Heart left ventricle (tissue), 13 donors: ENCODE measurements around the gene CAMK2D.

Experiments
- CTCF ChIP-seq, 12 donors: fragments of 200-600 bp; sonication (generic) in 4 of 12; IDR thresholded peaks; one replicate each; pipeline versions ENCODE4 v1.5.0 to v1.8.0; 2018 to 2022; ENCODE audit warnings: antibody characterized with exemption in 12 of 12, mild to moderate bottlenecking in 5 of 12
- POLR2A ChIP-seq, 2 donors: fragments of 450-650 bp; IDR thresholded peaks; one replicate each; pipeline ENCODE4 v1.6.1; 2017; ENCODE audit warnings: antibody characterized with exemption in 2 of 2, mild to moderate bottlenecking in 2 of 2, moderate library complexity in 2 of 2
- donor health status: ischemic (EF 13 %, LVEDD 7.1; RV severe dilation, severe dysfunction).
- donor health status: DM: no; HTN: yes; CAD: no.
- donor health status: DM: no; HTN: no; CAD: no.
- donor health status: ischemic (EF 25% LVEDD 6.9; RV normal size, moderate dysfunction).
- donor health status: ischemic (EF 25% LVEDD 5.7; RV mildly dilated, moderate dysfunction).
- donor health status: ischemic (EF 35%, LVEDD 5.7; RV mildly dilated, moderate dysfunction).
- donor health status: nonischemic (EF 11% LVEDD 7.7; RV severe dilation, severe dysfunction).
- donor health status: DM: yes; HTN: yes; CAD: no.
- donor health status: PGD.
- donor health status: ischemic (EF 29% LVEDD 5.4; RV normal size, mild dysfunction).
- donor health status: nonischemic (EF 23%, LVEDD 6.1; RV moderate dilation, normal function).

- no peak for TF ChIP-seq CTCF (IDR thresholded peaks at IDR 0.05)
- no peak for TF ChIP-seq POLR2A (IDR thresholded peaks at IDR 0.05)
Observed at GRCh38 chr4:113711883-113712662, 49.5 kb downstream of the CAMK2D start.
